ENCODE measurements around the gene DLGAP1. TPM values are rescaled to one million over a fixed set of nuclear protein-coding genes. Genes with fewer than 3 reads are reported as not detected.

Gene DLGAP1
- total and polyA plus RNA-seq, 9 donors = 2.0 to 42.7 (median 3.8) TPM

GRCh38 chr18:3794537-3795348, 660.4 kb downstream of the DLGAP1 start:
- TF ChIP-seq CTCF (IDR thresholded peaks at IDR 0.05) = no peak
- TF ChIP-seq EP300 (IDR thresholded peaks at IDR 0.05) = no peak
- no peak for TF ChIP-seq POLR2A (IDR thresholded peaks at IDR 0.05)
- intact Hi-C loops (cut with DNase I) = no loop called here
- DNase-seq = no peak
- no peaks in the 10 kb centered on the region for H3K27me3 ChIP-seq
- WGBS, 3 donors = 57 to 59% (median 57%) methylated on average over 9 of the region's 9 CpGs
- H3K27ac ChIP-seq = no peak overlapping the region
- no peaks in the 10 kb centered on the region for H3K9me3 ChIP-seq
- no peaks in the 10 kb centered on the region for H3K36me3 ChIP-seq
- no peak overlapping the region for H3K4me3 ChIP-seq
- no peaks in the 10 kb centered on the region for H3K4me1 ChIP-seq (ENCODE audit: insufficient read depth)

- no peak for DNase-seq
- WGBS, 3 donors = 75 to 83% (median 79%) methylated on average over 6 of the region's 6 CpGs
- no peaks in the 10 kb centered on the region for H3K9me3 ChIP-seq
- no peaks in the 10 kb centered on the region for H3K27me3 ChIP-seq
- intact Hi-C loops (cut with DNase I) = no loop called here
- no peak for TF ChIP-seq POLR2A (IDR thresholded peaks at IDR 0.05)
- no peak for TF ChIP-seq EP300 (IDR thresholded peaks at IDR 0.05)
- TF ChIP-seq CTCF (IDR thresholded peaks at IDR 0.05) = no peak
- H3K4me1 ChIP-seq (ENCODE audit: insufficient read depth) = no peaks in the 10 kb centered on the region
- no peak overlapping the region for H3K4me3 ChIP-seq
- H3K27ac ChIP-seq = no peak overlapping the region
- H3K36me3 ChIP-seq = no peaks in the 10 kb centered on the region
These were observed 661.6 kb downstream of the DLGAP1 start for GRCh38 chr18:3793545-3793944.

GRCh38 chr18:3793111-3793510, 662.0 kb downstream of the DLGAP1 start:
- TF ChIP-seq POLR2A (IDR thresholded peaks at IDR 0.05) (no peak), CTCF (IDR thresholded peaks at IDR 0.05) (no peak), EP300 (IDR thresholded peaks at IDR 0.05) (no peak)
- Histone ChIP-seq H3K27me3 (no peaks in the 10 kb centered on the region), H3K9me3 (no peaks in the 10 kb centered on the region), H3K27ac (no peak overlapping the region), H3K4me3 (no peak overlapping the region), H3K4me1 (ENCODE audit: insufficient read depth) (no peaks in the 10 kb centered on the region), H3K36me3 (no peaks in the 10 kb centered on the region)
- no peak for DNase-seq
- 71 to 79% (median 75%) methylated on average over 5 of the region's 5 CpGs for WGBS, 3 donors
- intact Hi-C loops (cut with DNase I) = no loop called here

- DNase-seq = no peak
- no peaks in the 10 kb centered on the region for H3K4me1 ChIP-seq (ENCODE audit: insufficient read depth)
- H3K9me3 ChIP-seq = no peaks in the 10 kb centered on the region
- intact Hi-C loops (cut with DNase I) = no loop called here
- H3K4me3 ChIP-seq = no peak overlapping the region
- H3K27me3 ChIP-seq = no peaks in the 10 kb centered on the region
- no peaks in the 10 kb centered on the region for H3K36me3 ChIP-seq
- H3K27ac ChIP-seq = no peak overlapping the region
- WGBS, 3 donors = 92 to 95% (median 93%) methylated on average over 9 of the region's 9 CpGs
- TF ChIP-seq POLR2A (IDR thresholded peaks at IDR 0.05) = no peak
These were observed 662.4 kb downstream of the DLGAP1 start for GRCh38 chr18:3792711-3793110.

DNA sequence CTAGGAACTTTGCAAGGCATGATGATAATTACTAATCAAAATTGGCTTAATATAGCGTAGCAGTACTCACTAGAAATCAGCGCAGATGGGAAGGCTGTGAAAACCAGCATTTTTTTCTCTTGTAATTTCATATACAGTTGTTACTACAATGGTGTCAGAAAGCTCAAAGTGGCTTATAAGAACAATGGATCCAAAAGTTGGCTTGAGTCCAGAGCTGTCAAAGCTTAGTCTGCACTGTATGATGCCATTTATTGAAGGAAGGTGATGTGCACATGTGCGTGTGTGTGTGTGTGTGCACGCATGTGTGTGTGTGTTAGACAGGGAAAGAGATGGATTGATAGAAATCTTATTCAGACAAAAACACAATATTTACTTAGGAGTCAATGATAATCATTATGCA, 663.9 kb downstream of the DLGAP1 start:
- no peak overlapping the region for H3K4me3 ChIP-seq
- H3K9me3 ChIP-seq = no peaks in the 10 kb centered on the region
- 55 to 73% (median 70%) methylated on average over 4 of the region's 4 CpGs for WGBS, 3 donors
- H3K36me3 ChIP-seq = no peaks in the 10 kb centered on the region
- intact Hi-C loops (cut with DNase I) = no loop called here
- no peak for TF ChIP-seq POLR2A (IDR thresholded peaks at IDR 0.05)
- no peak for TF ChIP-seq CTCF (IDR thresholded peaks at IDR 0.05)
- TF ChIP-seq EP300 (IDR thresholded peaks at IDR 0.05) = no peak
- no peak overlapping the region for H3K27ac ChIP-seq
- H3K27me3 ChIP-seq = no peaks in the 10 kb centered on the region
- no peak for DNase-seq
- H3K4me1 ChIP-seq (ENCODE audit: insufficient read depth) = no peaks in the 10 kb centered on the region
